HepG2 (cell line): Measurements from ENCODE around the gene TOPORS. TPM values are rescaled to one million over a fixed set of nuclear protein-coding genes. Genes with fewer than 3 reads are reported as not detected.

Experiments used
- AGO1 ChIP-seq: fragments of 200-400 bp; formaldehyde crosslinking; IDR thresholded peaks from 2 replicates; pipeline ENCODE4 v1.6.1; 2017; ENCODE audit warnings: mild to moderate bottlenecking, low read depth, low read length, moderate library complexity; ENCODE audit not compliant: poor library complexity, severe bottlenecking
- ARNTL ChIP-seq: sonication (generic); formaldehyde crosslinking; IDR thresholded peaks from 2 replicates; pipeline ENCODE4 v1.4.0; 2020; ENCODE audit warnings: mild to moderate bottlenecking, missing genetic modification reagents
- FOXA1 ChIP-seq, 2 experiments: fragments of 450-650 bp in 1 of 2; sonication (generic) in 1 of 2; formaldehyde crosslinking in 1 of 2; IDR thresholded peaks; 2 replicates each; pipeline versions ENCODE4 v1.4.0 to v1.6.1; 2016 to 2020; ENCODE audit warnings: missing genetic modification reagents in 1 of 2
- FOXC1 ChIP-seq: sonication (generic); formaldehyde crosslinking; IDR thresholded peaks from 2 replicates; pipeline ENCODE4 v1.8.0; 2022; ENCODE audit warnings: mild to moderate bottlenecking, missing genetic modification reagents, borderline replicate concordance
- HOXA5 ChIP-seq: sonication (generic); formaldehyde crosslinking; IDR thresholded peaks from 2 replicates; pipeline ENCODE4 v1.4.0; 2020; ENCODE audit warnings: missing genetic modification reagents
- IRF2 ChIP-seq: IDR thresholded peaks from 2 replicates; pipeline ENCODE4 v1.6.1; 2018; ENCODE audit warnings: missing genetic modification reagents, missing compliant biosample characterization
- KDM4B ChIP-seq: sonication (generic); formaldehyde crosslinking; IDR thresholded peaks from 2 replicates; pipeline ENCODE4 v1.4.0; 2020; ENCODE audit warnings: missing genetic modification reagents
- PAX8 ChIP-seq: sonication (generic); formaldehyde crosslinking; IDR thresholded peaks from 2 replicates; pipeline ENCODE4 v1.8.0; 2022; ENCODE audit warnings: mild to moderate bottlenecking, missing genetic modification reagents, borderline replicate concordance
- PHF21A ChIP-seq: sonication (generic); formaldehyde crosslinking; IDR thresholded peaks from 2 replicates; pipeline ENCODE4 v1.5.0; 2020; ENCODE audit warnings: mild to moderate bottlenecking, missing genetic modification reagents
- RFX1 ChIP-seq: fragments of 450-650 bp; IDR thresholded peaks from 2 replicates; pipeline ENCODE4 v1.6.1; 2017
- RXRA ChIP-seq: sonication (generic); formaldehyde crosslinking; IDR thresholded peaks from 2 replicates; pipeline ENCODE4 v1.5.1; 2020; ENCODE audit warnings: missing genetic modification reagents
- SIX1 ChIP-seq: sonication (generic); formaldehyde crosslinking; IDR thresholded peaks from 2 replicates; pipeline ENCODE4 v1.4.0; 2020; ENCODE audit warnings: missing genetic modification reagents, borderline replicate concordance
- ZFP36L1 ChIP-seq: sonication (generic); formaldehyde crosslinking; IDR thresholded peaks from 2 replicates; pipeline ENCODE4 v1.8.0; 2022; ENCODE audit warnings: mild to moderate bottlenecking, missing genetic modification reagents, moderate library complexity
- ZNF329 ChIP-seq: sonication (generic); formaldehyde crosslinking; IDR thresholded peaks from 2 replicates; pipeline ENCODE4 v1.9.0; 2021; ENCODE audit warnings: low read depth, mild to moderate bottlenecking, missing genetic modification reagents
- ZNF720 ChIP-seq: sonication (generic); formaldehyde crosslinking; IDR thresholded peaks from 2 replicates; pipeline ENCODE4 v1.4.0; 2020; ENCODE audit warnings: missing genetic modification reagents
- ZNF839 ChIP-seq: sonication (generic); formaldehyde crosslinking; IDR thresholded peaks from 2 replicates; pipeline ENCODE4 v1.4.0; 2020; ENCODE audit warnings: missing genetic modification reagents, mild to moderate bottlenecking, borderline replicate concordance
- polyA plus RNA-seq, 8 experiments: library from polyadenylated mRNA; depleted of rRNA in 3 of 8; stranded (reverse) in 7 of 8; unstranded in 1 of 8; fragments of >200 nt; fragmentation: Illumina TruSeq in 4 of 8; extraction: Trizol in 4 of 8; gene quantifications; 2 replicates each; pipeline versions ENCODE4 v1.2.1 to v1.2.3, GENCODE V29; 2011 to 2016; ENCODE audit warnings: low read depth in 4 of 8, missing spikeins in 1 of 8, mixed read lengths in 1 of 8; ENCODE audit not compliant: insufficient read depth in 1 of 8
- total RNA-seq, 5 experiments: library from RNA; depleted of rRNA; stranded (reverse); fragments of >200 nt; fragmentation: Illumina TruSeq; extraction: Trizol; gene quantifications; 2 replicates each; pipeline ENCODE4 v1.2.3, GENCODE V29; 2016; ENCODE audit warnings: low read depth in 1 of 5
- TF ChIP-seq, protein P1 (sequence below): sonication (generic); formaldehyde crosslinking; IDR thresholded peaks from 2 replicates; pipeline ENCODE4 v1.4.0; 2020; ENCODE audit warnings: mild to moderate bottlenecking, missing genetic modification reagents, borderline replicate concordance
- TF ChIP-seq, protein P2 (sequence below): sonication (generic); formaldehyde crosslinking; IDR thresholded peaks from 2 replicates; pipeline ENCODE4 v1.4.0; 2020; ENCODE audit warnings: mild to moderate bottlenecking, missing genetic modification reagents
- TF ChIP-seq, protein P3 (sequence below), 2 experiments: sonication (generic) in 1 of 2; formaldehyde crosslinking in 1 of 2; IDR thresholded peaks; 2 replicates each; pipeline versions ENCODE4 v1.5.1 to v1.6.1; 2011 to 2020; ENCODE audit warnings: borderline replicate concordance in 1 of 2, low read depth in 1 of 2, low read length in 1 of 2, mild to moderate bottlenecking in 1 of 2, missing genetic modification reagents in 1 of 2, moderate library complexity in 1 of 2

Gene TOPORS
- total and polyA plus RNA-seq, 2 of the 13 experiments (the other 11 are each of a cell fraction or from before 2014, with no cell fraction given), result 6.8 to 19.6 TPM

GRCh38 chr9:32572900-32573523 lies 20.6 kb upstream of the TOPORS start, which contains the start of gene NDUFB6 (continued):
- 0 out of 2 replicates have a peak, but pooled peaks have one; percentile 16 for TF ChIP-seq KDM4B (CRISPR knock-in tag)
- no peak for TF ChIP-seq SIX1 (CRISPR knock-in tag)
- 0 out of 2 replicates have a peak, but pooled peaks have one; percentile 28 for TF ChIP-seq FOXC1 (CRISPR knock-in tag)
- peak; percentile 74 for TF ChIP-seq RXRA (CRISPR knock-in tag)
- TF ChIP-seq, protein P1, sequence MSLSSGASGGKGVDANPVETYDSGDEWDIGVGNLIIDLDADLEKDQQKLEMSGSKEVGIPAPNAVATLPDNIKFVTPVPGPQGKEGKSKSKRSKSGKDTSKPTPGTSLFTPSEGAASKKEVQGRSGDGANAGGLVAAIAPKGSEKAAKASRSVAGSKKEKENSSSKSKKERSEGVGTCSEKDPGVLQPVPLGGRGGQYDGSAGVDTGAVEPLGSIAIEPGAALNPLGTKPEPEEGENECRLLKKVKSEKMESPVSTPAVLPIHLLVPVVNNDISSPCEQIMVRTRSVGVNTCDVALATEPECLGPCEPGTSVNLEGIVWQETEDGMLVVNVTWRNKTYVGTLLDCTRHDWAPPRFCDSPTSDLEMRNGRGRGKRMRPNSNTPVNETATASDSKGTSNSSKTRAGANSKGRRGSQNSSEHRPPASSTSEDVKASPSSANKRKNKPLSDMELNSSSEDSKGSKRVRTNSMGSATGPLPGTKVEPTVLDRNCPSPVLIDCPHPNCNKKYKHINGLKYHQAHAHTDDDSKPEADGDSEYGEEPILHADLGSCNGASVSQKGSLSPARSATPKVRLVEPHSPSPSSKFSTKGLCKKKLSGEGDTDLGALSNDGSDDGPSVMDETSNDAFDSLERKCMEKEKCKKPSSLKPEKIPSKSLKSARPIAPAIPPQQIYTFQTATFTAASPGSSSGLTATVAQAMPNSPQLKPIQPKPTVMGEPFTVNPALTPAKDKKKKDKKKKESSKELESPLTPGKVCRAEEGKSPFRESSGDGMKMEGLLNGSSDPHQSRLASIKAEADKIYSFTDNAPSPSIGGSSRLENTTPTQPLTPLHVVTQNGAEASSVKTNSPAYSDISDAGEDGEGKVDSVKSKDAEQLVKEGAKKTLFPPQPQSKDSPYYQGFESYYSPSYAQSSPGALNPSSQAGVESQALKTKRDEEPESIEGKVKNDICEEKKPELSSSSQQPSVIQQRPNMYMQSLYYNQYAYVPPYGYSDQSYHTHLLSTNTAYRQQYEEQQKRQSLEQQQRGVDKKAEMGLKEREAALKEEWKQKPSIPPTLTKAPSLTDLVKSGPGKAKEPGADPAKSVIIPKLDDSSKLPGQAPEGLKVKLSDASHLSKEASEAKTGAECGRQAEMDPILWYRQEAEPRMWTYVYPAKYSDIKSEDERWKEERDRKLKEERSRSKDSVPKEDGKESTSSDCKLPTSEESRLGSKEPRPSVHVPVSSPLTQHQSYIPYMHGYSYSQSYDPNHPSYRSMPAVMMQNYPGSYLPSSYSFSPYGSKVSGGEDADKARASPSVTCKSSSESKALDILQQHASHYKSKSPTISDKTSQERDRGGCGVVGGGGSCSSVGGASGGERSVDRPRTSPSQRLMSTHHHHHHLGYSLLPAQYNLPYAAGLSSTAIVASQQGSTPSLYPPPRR (CRISPR knock-in tag), result peak; percentile 63; the same call in 1 of the 2 replicates
- TF ChIP-seq AGO1, result peak; percentile 38
- TF ChIP-seq RFX1, result no peak
- TF ChIP-seq ZNF720 (CRISPR knock-in tag), result no peak
- TF ChIP-seq PAX8 (CRISPR knock-in tag), result no peak
- peak; percentile 92 for TF ChIP-seq IRF2 (CRISPR knock-in tag)
- TF ChIP-seq ARNTL (CRISPR knock-in tag), result no peak; the same call in 1 of the 2 replicates
- TF ChIP-seq, protein P2, sequence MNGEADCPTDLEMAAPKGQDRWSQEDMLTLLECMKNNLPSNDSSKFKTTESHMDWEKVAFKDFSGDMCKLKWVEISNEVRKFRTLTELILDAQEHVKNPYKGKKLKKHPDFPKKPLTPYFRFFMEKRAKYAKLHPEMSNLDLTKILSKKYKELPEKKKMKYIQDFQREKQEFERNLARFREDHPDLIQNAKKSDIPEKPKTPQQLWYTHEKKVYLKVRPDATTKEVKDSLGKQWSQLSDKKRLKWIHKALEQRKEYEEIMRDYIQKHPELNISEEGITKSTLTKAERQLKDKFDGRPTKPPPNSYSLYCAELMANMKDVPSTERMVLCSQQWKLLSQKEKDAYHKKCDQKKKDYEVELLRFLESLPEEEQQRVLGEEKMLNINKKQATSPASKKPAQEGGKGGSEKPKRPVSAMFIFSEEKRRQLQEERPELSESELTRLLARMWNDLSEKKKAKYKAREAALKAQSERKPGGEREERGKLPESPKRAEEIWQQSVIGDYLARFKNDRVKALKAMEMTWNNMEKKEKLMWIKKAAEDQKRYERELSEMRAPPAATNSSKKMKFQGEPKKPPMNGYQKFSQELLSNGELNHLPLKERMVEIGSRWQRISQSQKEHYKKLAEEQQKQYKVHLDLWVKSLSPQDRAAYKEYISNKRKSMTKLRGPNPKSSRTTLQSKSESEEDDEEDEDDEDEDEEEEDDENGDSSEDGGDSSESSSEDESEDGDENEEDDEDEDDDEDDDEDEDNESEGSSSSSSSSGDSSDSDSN (CRISPR knock-in tag), result peak; percentile 53; the same call in 1 of the 2 replicates
- TF ChIP-seq ZNF839 (CRISPR knock-in tag), result no peak
- no peak for TF ChIP-seq ZFP36L1 (CRISPR knock-in tag)
- TF ChIP-seq HOXA5 (CRISPR knock-in tag), result peak; percentile 44; the same call in 1 of the 2 replicates
- peak; percentile 60; the same call in 1 of the 2 replicates for TF ChIP-seq PHF21A (CRISPR knock-in tag)
- TF ChIP-seq, protein P3, sequence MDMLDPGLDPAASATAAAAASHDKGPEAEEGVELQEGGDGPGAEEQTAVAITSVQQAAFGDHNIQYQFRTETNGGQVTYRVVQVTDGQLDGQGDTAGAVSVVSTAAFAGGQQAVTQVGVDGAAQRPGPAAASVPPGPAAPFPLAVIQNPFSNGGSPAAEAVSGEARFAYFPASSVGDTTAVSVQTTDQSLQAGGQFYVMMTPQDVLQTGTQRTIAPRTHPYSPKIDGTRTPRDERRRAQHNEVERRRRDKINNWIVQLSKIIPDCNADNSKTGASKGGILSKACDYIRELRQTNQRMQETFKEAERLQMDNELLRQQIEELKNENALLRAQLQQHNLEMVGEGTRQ (IDR thresholded peaks at IDR 0.05; ENCODE audit: low read depth, low read length), result no peak
- TF ChIP-seq, protein P3 (CRISPR knock-in tag; IDR thresholded peaks at IDR 0.05; ENCODE audit: borderline replicate concordance), result peak; percentile 29; the same call in 1 of the 2 replicates
- TF ChIP-seq FOXA1 (IDR thresholded peaks at IDR 0.05), result no peak
- TF ChIP-seq FOXA1 (CRISPR knock-in tag; IDR thresholded peaks at IDR 0.05), result peak; percentile 45; the same call in 1 of the 2 replicates
- TF ChIP-seq ZNF329, result 0 out of 2 replicates have a peak, but pooled peaks have one; percentile 30
